HAP-1 (cell line): ENCODE measurements around the gene ATF5.

Source experiments
- DNase-seq, 2 experiments: peaks; one replicate each; pipeline ENCODE4 v3.0.0-alpha.2; 2016 to 2020; ENCODE audit warnings: low spot score in 2 of 2
- H3K27me3 ChIP-seq: fragments of 250-450 bp; sonication (Bioruptor Pico); 2 replicates; pipeline ENCODE4 v1.5.1; 2020; ENCODE audit warnings: low read depth, mild to moderate bottlenecking, moderate library complexity
- H3K36me3 ChIP-seq: fragments of 250-450 bp; sonication (Bioruptor Pico); replicated peaks from 2 replicates; pipeline ENCODE4 v1.5.1; 2020; ENCODE audit warnings: mild to moderate bottlenecking
- H3K4me1 ChIP-seq: fragments of 250-450 bp; sonication (Bioruptor Pico); 2 replicates; pipeline ENCODE4 v1.5.1; 2020; ENCODE audit warnings: mild to moderate bottlenecking
- H3K4me3 ChIP-seq: fragments of 250-450 bp; sonication (Bioruptor Pico); 2 replicates; pipeline ENCODE4 v1.5.1; 2020; ENCODE audit warnings: mild to moderate bottlenecking, moderate library complexity
- H3K9me3 ChIP-seq: fragments of 250-450 bp; sonication (Bioruptor Pico); 2 replicates; pipeline ENCODE4 v1.5.1; 2020; ENCODE audit warnings: mild to moderate bottlenecking, moderate library complexity
- in situ Hi-C: fragments of 300-500 bp; cut with MboI; formaldehyde crosslinking; loops from 3 replicates; pipeline ENCODE4 v1.14.3; 2020; ENCODE audit warnings: low sequenced_read_pairs, inconsistent platforms, mixed read lengths

ATF5 gene

DNA sequence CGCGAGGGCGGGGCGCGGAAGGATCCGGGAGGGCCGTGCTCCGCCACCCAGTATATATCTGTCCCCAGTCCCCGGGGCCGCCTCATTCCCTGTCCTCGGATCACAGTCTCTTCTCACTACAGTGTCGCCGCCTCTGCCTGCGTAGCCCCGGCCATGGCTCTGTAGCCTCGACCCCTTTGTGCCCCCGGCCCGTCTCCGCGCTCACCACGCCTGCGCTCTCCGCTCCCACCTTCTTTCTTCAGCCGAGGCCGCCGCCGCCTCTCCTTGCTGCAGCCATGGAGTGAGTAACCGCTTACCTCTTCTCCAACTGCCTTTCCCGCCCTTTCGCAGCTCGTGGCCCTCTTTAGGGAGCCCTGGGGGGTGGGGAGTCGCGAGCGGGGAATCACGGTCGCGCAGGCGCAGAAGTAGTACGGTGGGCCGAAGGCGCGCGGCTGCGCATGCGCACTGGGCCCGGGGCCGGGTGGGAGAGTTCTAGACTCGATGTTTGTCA, at the start of gene ATF5, which contains the start of gene NUP62:
Gene ATF5, plus strand, starts transcription at position 85 of the 490 bp plus-strand sequence. CDS start 1,646 bp downstream, outside the sequence.
Gene NUP62, minus strand, starts transcription at position 384 of the 490 bp plus-strand sequence. CDS start 19,697 bp downstream, outside the sequence.
- H3K36me3 ChIP-seq: peaks cover 36% of the 10 kb centered on the region
- in situ Hi-C loops: no loop called here

GRCh38 chr19:49879243-49879963, 49.6 kb upstream of the ATF5 start:
- Histone ChIP-seq H3K4me1 (peaks cover 5% of the 10 kb centered on the region), H3K27me3 (no peaks in the 10 kb centered on the region), H3K9me3 (no peaks in the 10 kb centered on the region), H3K36me3 (peaks cover 37% of the 10 kb centered on the region), H3K4me3 (no peak overlapping the region)
- in situ Hi-C loops: no loop called here
- DNase-seq: no peak

More for the DNA sequence above, at the start of gene ATF5, which contains the start of gene NUP62:
- DNase-seq: peak; percentile 85 to 95
- Histone ChIP-seq H3K4me3 (peak within 1 kb of the TSS; percentile 72), H3K9me3 (no peaks in the 10 kb centered on the region), H3K27me3 (no peaks in the 10 kb centered on the region), H3K4me1 (peaks cover 20% of the 10 kb centered on the region; the same call in 1 of the 2 replicates)

DNA sequence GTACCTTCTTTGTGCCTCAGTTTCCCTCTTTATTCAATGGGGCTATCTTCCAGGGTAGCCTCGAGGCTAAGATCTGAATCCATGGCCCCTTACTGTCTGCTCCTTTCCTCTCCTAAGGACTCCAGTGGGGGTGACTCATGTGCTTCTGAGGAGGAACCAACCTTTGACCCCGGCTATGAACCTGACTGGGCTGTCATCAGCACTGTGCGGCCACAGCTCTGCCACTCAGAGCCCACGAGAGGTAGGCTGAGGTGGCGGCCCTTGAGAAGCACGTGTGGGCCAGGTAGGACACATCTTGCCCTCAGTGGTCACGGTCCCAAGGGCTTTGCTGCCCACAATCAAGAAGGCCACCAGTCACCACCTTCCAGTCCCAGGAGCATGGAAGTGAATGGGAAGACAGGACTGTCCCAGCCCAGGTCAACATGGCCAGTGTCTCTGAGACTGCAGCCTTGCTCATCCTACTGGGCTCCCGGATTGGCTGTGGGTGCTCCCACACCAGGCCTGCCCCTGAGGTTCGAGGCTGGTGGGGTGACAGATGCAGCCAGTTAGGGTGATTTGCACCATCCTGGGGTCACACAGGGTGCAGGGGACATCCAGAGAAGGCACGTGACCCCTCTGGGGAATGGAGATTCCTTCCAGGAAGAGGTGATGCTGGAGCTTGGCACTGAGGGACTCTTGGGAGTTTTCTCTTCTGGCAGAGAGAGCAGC, 48.7 kb upstream of the ATF5 start:
- in situ Hi-C loops: no loop called here
- no peak overlapping the region for H3K4me3 ChIP-seq
- DNase-seq: no peak
- peaks cover 5% of the 10 kb centered on the region for H3K4me1 ChIP-seq
- H3K36me3 ChIP-seq: peaks cover 42% of the 10 kb centered on the region
- H3K9me3 ChIP-seq: no peaks in the 10 kb centered on the region
- H3K27me3 ChIP-seq: no peaks in the 10 kb centered on the region

- Histone ChIP-seq H3K27me3 (no peaks in the 10 kb centered on the region), H3K4me1 (peaks cover 5% of the 10 kb centered on the region), H3K4me3 (no peak overlapping the region), H3K36me3 (peaks cover 42% of the 10 kb centered on the region), H3K9me3 (no peaks in the 10 kb centered on the region)
- no peak for DNase-seq
- in situ Hi-C loops: no loop called here
Measured at GRCh38 chr19:49881186-49881585, 47.8 kb upstream of the ATF5 start.

DNA sequence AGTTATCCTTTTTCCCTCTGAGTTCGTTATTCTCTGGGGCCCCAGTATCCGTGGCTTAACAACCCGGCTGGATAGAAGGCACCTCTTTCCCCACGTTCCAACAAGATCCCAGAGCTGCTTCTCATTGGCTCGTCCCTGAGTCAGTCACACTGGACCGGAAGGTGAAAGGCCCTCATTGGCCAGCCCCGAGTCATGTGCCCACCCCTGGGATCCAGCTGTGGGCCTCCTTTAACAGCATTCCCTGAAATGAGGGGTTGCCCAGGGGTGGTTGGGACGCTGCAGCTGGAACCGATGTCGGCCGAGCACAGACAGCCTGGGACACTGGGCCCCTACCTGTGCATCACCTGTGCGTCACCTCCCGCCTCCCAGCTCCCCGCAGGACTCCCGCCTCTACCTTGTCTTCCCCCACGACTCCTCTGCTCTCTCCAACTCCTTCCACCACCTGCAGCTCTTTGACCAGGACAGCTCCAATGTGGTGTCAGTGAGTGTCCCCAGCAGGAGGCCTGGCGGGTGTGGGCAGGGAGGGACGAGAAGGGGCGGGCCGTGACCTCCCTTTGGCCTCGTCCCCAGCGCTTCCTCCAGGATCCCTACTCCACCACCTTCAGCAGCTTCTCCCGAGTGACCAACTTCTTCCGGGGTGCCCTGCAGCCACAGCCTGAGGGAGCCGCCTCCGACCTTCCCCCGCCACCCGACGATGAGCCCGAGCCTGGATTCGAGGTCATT, 47.2 kb upstream of the ATF5 start:
- no peak overlapping the region for H3K4me3 ChIP-seq
- in situ Hi-C loops: no loop called here
- peaks cover 42% of the 10 kb centered on the region for H3K36me3 ChIP-seq
- DNase-seq: no peak
- no peaks in the 10 kb centered on the region for H3K27me3 ChIP-seq
- H3K9me3 ChIP-seq: no peaks in the 10 kb centered on the region
- H3K4me1 ChIP-seq: peaks cover 5% of the 10 kb centered on the region

GRCh38 chr19:49882643-49883042, 46.4 kb upstream of the ATF5 start:
- Histone ChIP-seq H3K4me3 (no peak overlapping the region), H3K9me3 (no peaks in the 10 kb centered on the region), H3K4me1 (peaks cover 5% of the 10 kb centered on the region), H3K36me3 (peaks cover 42% of the 10 kb centered on the region), H3K27me3 (no peaks in the 10 kb centered on the region)
- DNase-seq: no peak
- in situ Hi-C loops: no loop called here

- in situ Hi-C loops: no loop called here
- peaks cover 5% of the 10 kb centered on the region for H3K4me1 ChIP-seq
Measured at GRCh38 chr19:49883094-49883493, 45.9 kb upstream of the ATF5 start.

DNA sequence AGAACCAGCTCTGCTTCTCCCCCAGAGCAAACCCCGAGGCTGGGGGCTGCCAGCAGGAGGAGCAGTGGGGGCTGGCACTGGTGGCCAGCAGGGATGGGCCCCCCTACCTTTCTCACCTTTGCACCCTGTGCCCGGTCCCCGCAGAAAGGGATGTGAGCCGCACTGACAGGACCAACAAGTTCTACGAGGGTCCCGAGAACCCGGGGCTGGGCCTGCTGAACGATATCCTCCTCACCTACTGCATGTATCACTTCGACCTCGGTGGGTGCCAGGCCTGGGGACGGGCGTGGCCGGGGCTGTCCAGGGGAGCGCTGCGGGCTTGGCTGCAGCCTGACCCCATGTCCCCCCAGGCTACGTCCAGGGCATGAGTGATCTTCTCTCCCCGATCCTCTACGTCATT, 44.9 kb upstream of the ATF5 start:
- Histone ChIP-seq H3K9me3 (no peaks in the 10 kb centered on the region), H3K4me1 (no peaks in the 10 kb centered on the region), H3K27me3 (no peaks in the 10 kb centered on the region), H3K4me3 (no peak overlapping the region), H3K36me3 (peaks cover 42% of the 10 kb centered on the region)
- in situ Hi-C loops: no loop called here
- no peak for DNase-seq

More at GRCh38 chr19:49883094-49883493, 45.9 kb upstream of the ATF5 start:
- no peaks in the 10 kb centered on the region for H3K9me3 ChIP-seq
- DNase-seq: no peak
- no peaks in the 10 kb centered on the region for H3K27me3 ChIP-seq
- no peak overlapping the region for H3K4me3 ChIP-seq
- peaks cover 42% of the 10 kb centered on the region for H3K36me3 ChIP-seq

- DNase-seq: no peak
- no peaks in the 10 kb centered on the region for H3K4me1 ChIP-seq
- no peaks in the 10 kb centered on the region for H3K27me3 ChIP-seq
- in situ Hi-C loops: no loop called here
- H3K4me3 ChIP-seq: no peak overlapping the region
- peaks cover 42% of the 10 kb centered on the region for H3K36me3 ChIP-seq
- no peaks in the 10 kb centered on the region for H3K9me3 ChIP-seq
Measured at GRCh38 chr19:49884760-49885159, 44.2 kb upstream of the ATF5 start.

DNA sequence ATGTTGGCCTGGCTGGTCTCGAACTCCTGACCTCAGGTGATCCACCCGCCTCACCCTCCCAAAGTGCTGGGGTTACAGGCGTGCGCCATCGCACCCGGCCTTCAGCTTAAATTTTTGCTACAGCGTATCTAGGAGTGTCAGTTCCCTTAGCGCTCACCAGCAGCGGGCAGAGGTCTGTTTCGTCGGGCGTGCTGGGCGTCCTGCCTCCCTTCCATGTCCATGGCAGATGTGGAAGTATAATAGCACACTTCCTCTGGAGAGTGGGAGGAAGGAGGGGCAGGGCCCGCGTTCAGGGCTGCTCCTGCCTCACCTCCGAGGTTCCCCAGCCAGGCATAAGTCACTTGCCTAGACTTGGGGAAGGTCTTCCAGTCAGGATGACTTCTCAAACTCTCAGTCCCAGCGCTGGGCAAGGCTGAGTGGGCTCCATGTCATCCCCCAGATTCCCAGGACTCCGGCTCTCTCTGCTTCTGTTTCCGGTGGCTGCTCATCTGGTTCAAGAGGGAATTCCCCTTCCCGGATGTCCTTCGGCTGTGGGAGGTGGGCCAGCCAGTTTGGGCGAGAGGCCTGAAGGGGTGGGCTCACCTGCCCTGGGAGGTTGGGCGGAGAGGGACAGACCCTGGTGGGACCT, 41.9 kb upstream of the ATF5 start:
- peaks cover 23% of the 10 kb centered on the region for H3K36me3 ChIP-seq
- H3K4me1 ChIP-seq: no peaks in the 10 kb centered on the region
- H3K9me3 ChIP-seq: no peaks in the 10 kb centered on the region
- no peaks in the 10 kb centered on the region for H3K27me3 ChIP-seq
- in situ Hi-C loops: no loop called here
- no peak overlapping the region for H3K4me3 ChIP-seq
- DNase-seq: no peak

DNA sequence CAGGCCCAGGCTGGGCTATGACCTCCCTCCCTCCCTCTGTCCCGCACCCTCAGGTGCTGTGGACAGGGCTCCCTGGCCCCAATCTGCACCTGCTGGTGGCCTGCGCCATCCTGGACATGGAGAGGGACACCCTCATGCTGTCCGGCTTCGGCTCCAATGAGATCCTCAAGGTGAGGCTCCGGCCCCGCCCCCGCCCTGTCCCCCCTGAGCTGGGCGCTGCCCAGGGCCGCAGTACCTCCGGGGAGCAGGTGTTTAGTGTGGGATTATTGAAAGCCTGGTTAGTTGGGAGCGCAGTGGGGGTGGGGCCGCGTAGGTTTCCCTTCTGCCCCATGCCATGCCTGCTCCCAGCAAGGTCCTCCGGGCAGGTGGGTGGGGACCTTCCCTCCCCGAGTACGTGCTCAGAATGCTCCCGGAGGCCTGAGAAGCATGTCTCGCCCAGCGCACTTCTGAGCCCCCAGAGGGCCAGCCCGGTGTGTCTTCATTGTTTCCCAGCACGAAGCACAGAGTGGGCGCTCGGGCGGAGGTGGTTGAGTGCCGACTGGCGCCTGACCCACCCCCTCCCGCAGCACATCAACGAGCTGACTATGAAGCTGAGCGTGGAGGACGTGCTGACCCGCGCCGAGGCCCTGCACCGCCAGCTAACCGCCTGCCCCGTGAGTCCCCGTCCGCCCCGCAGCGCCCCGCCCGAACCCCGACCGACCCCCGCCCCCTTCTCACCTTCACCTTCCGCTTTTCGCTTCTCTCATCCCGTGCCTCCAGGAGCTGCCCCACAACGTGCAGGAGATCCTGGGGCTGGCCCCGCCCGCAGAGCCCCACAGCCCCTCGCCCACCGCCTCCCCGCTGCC, 41.1 kb upstream of the ATF5 start:
- DNase-seq: no peak
- no peaks in the 10 kb centered on the region for H3K27me3 ChIP-seq
- in situ Hi-C loops: no loop called here
- no peaks in the 10 kb centered on the region for H3K9me3 ChIP-seq
- H3K4me1 ChIP-seq: no peaks in the 10 kb centered on the region
- H3K4me3 ChIP-seq: no peak overlapping the region
- peaks cover 15% of the 10 kb centered on the region for H3K36me3 ChIP-seq

GRCh38 chr19:49888510-49888824, 40.5 kb upstream of the ATF5 start:
- in situ Hi-C loops: no loop called here
- H3K9me3 ChIP-seq: no peaks in the 10 kb centered on the region
- H3K4me3 ChIP-seq: no peak overlapping the region
- peaks cover 11% of the 10 kb centered on the region for H3K36me3 ChIP-seq
- DNase-seq: no peak
- H3K4me1 ChIP-seq: no peaks in the 10 kb centered on the region
- no peaks in the 10 kb centered on the region for H3K27me3 ChIP-seq
